ENCODE measurements around the gene POLN. TPM values are rescaled to one million over a fixed set of nuclear protein-coding genes. Genes with fewer than 3 reads are reported as not detected.

Gene POLN
- total and polyA plus RNA-seq, 8 donors = 0.29 to 5.1 (median 1.4) TPM; not detected in 2

- Histone ChIP-seq H3K4me1 (no peaks in the 10 kb centered on the region), H3K4me3 (no peak overlapping the region), H3K9me3 (no peaks in the 10 kb centered on the region), H3K36me3 (no peaks in the 10 kb centered on the region), H3K27ac (no peak overlapping the region), H3K27me3 (peaks cover 0 to 29% (median 0%) of the 10 kb centered on the region in 3 donors)
- 86 to 88% (median 88%) methylated on average over 15 to 20 of the region's 20 CpGs for WGBS, 5 donors
- TF ChIP-seq POLR2A (IDR thresholded peaks at IDR 0.05) (no peak), EP300 (IDR thresholded peaks at IDR 0.05) (no peak), POLR2AphosphoS5 (IDR thresholded peaks at IDR 0.05) (no peak)
- TF ChIP-seq, protein P1, sequence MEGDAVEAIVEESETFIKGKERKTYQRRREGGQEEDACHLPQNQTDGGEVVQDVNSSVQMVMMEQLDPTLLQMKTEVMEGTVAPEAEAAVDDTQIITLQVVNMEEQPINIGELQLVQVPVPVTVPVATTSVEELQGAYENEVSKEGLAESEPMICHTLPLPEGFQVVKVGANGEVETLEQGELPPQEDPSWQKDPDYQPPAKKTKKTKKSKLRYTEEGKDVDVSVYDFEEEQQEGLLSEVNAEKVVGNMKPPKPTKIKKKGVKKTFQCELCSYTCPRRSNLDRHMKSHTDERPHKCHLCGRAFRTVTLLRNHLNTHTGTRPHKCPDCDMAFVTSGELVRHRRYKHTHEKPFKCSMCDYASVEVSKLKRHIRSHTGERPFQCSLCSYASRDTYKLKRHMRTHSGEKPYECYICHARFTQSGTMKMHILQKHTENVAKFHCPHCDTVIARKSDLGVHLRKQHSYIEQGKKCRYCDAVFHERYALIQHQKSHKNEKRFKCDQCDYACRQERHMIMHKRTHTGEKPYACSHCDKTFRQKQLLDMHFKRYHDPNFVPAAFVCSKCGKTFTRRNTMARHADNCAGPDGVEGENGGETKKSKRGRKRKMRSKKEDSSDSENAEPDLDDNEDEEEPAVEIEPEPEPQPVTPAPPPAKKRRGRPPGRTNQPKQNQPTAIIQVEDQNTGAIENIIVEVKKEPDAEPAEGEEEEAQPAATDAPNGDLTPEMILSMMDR (IDR thresholded peaks at IDR 0.05) = no peak
- intact Hi-C loops (cut with DNase I; ENCODE audit: low total_unique reads) = no loop called here
- no peak for DNase-seq
These were observed 168.7 kb downstream of the POLN start for GRCh38 chr4:2072971-2073807.

GRCh38 chr4:2071912-2072867 is 169.7 kb downstream of the POLN start:
- Histone ChIP-seq H3K36me3 (no peaks in the 10 kb centered on the region), H3K4me3 (no peak overlapping the region), H3K27me3 (peaks cover 0 to 29% (median 0%) of the 10 kb centered on the region in 3 donors), H3K9me3 (no peaks in the 10 kb centered on the region), H3K27ac (no peak overlapping the region), H3K4me1 (no peaks in the 10 kb centered on the region)
- intact Hi-C loops (cut with DNase I; ENCODE audit: low total_unique reads) = no loop called here
- peak in 1 of 2 donors; percentile 76 for DNase-seq
- WGBS, 5 donors = 59 to 80% (median 68%) methylated on average over 13 to 28 of the region's 28 CpGs
- TF ChIP-seq POLR2A (IDR thresholded peaks at IDR 0.05) (no peak), EP300 (IDR thresholded peaks at IDR 0.05) (no peak), POLR2AphosphoS5 (IDR thresholded peaks at IDR 0.05) (no peak)
- TF ChIP-seq, protein P1 (IDR thresholded peaks at IDR 0.05) = no peak

- no peaks in the 10 kb centered on the region for H3K9me3 ChIP-seq
- H3K4me3 ChIP-seq = no peak overlapping the region
- WGBS, 5 donors = 70 to 79% (median 74%) methylated on average over 7 to 16 of the region's 16 CpGs
- H3K27me3 ChIP-seq = peaks cover 0 to 37% (median 0%) of the 10 kb centered on the region in 3 donors
- H3K4me1 ChIP-seq = no peaks in the 10 kb centered on the region
- no peak overlapping the region for H3K27ac ChIP-seq
- intact Hi-C loops (cut with DNase I; ENCODE audit: low total_unique reads) = no loop called here
- TF ChIP-seq POLR2AphosphoS5 (IDR thresholded peaks at IDR 0.05) (no peak), POLR2A (IDR thresholded peaks at IDR 0.05) (no peak), EP300 (IDR thresholded peaks at IDR 0.05) (no peak)
- no peaks in the 10 kb centered on the region for H3K36me3 ChIP-seq
- peak in 1 of 2 donors; percentile 35 for DNase-seq
These were observed 170.5 kb downstream of the POLN start for GRCh38 chr4:2071252-2071911.

- WGBS, 5 donors = 77 to 90% (median 82%) methylated on average over 12 to 22 of the region's 22 CpGs
- intact Hi-C loops (cut with DNase I; ENCODE audit: low total_unique reads) = no loop called here
- DNase-seq = no peak
- Histone ChIP-seq H3K27ac (no peak overlapping the region), H3K4me3 (no peak overlapping the region), H3K9me3 (no peaks in the 10 kb centered on the region), H3K36me3 (no peaks in the 10 kb centered on the region), H3K27me3 (peaks cover 0 to 43% (median 0%) of the 10 kb centered on the region in 3 donors), H3K4me1 (no peaks in the 10 kb centered on the region)
- TF ChIP-seq EP300 (IDR thresholded peaks at IDR 0.05) = no peak
- TF ChIP-seq POLR2AphosphoS5 (IDR thresholded peaks at IDR 0.05) = no peak
- TF ChIP-seq, protein P1 (IDR thresholded peaks at IDR 0.05) = no peak
- TF ChIP-seq POLR2A (IDR thresholded peaks at IDR 0.05) = no peak
These were observed 171.3 kb downstream of the POLN start for GRCh38 chr4:2070421-2071251.

All from stomach (tissue), 9 donors.